GM18870 (cell line): ENCODE measurements around the gene IP6K2.
"Not testable (repeated sequence)": the region's sequence is repeated elsewhere in the genome, so short reads cannot be mapped to it uniquely, and the experiment has no call there.

Experiments
- ATAC-seq: cut with Tn5 transposase; IDR thresholded peaks from one replicate; pipeline ENCODE4 v1.9.1; 2021; ENCODE audit warnings: moderate library complexity; ENCODE audit not compliant: unreplicated experiment

The IP6K2 gene

GRCh38 chr3:48733752-48734518, 16.9 kb upstream of the IP6K2 start:
- ATAC-seq: not testable (repeated sequence)

DNA sequence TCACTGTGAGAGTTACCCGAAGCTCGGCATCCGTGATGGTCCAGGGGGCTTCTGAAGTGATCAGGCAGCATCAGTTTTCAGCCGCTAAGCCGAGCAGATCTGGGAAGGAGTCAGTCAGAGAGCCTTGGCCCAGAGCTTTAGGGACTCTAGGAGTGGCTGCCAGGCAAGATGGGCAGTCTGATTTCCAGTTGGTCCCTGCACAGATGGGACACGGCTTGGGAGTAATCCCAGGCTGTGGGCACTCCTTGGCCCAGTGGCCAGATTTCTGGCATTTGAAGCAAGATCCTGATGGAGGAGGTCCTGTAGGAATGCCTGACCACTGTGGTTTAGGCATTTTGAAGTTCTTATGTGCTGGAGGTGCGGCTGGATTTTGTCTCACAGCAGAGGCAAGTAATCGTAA, 10.5 kb upstream of the IP6K2 start:
- ATAC-seq: no peak

DNA sequence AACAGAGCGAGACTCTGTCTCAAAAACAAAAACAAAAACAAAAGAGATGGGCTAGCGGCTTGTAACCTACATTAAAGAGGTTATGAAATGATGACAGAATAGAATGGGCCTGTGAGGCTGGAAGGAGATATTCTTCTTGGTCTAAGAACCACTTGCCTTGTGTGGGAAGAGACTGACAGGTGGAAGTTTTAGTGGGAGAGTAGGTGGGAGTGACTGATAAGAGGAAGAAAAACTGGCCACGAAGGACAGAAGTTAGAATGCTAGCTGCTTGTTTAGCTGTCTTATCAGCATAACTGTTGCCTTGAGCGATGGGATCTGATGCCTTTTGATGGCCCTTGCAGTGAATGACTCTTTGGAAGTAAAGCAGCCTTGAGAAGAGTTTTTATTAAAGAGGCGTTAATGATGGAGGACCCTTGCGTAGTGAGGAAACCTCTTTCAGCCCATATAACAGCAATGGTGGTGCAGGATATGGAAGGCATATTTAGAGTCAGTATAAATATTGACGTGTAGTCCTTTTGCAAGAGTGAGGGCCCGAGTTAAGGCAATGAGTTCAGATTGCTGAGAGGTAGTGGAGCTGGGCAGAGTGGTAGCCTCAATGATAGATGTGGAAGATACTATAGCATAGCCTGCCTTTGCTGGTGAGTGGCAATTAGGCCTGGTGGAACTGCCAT, 8.3 kb upstream of the IP6K2 start:
- ATAC-seq: not testable (repeated sequence)

- ATAC-seq: no peak
Measured at GRCh38 chr3:48723725-48724124, 6.7 kb upstream of the IP6K2 start.

GRCh38 chr3:48723293-48723692, 6.3 kb upstream of the IP6K2 start:
- ATAC-seq: not testable (repeated sequence)

DNA sequence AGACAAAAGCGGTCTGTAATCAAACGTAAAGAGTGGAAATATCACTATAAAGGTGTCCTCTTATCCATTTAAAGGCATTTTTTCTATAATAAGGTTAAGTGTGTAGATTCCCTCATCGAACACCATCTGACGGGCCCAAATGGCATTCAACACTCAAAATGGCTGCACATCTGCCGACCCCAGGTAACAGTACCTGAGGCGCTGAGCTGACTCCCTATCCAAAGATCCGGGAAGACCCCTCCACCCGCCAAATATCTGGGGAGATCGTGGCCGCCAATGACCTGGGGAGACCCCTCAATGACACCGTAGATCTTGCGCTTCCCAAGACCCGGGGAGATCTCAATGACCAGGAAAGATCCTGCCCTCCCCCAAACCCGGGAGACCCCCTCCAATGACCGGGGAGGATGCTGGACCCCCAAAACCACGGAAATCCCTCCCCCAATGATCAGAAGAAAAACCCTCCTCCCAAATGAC, 476 bp downstream of the IP6K2 start:
- no peak for ATAC-seq

- no peak for ATAC-seq
Measured at GRCh38 chr3:48715174-48715800, 1.7 kb downstream of the IP6K2 start.

- ATAC-seq: no peak
Measured at GRCh38 chr3:48711727-48712126, 5.3 kb downstream of the IP6K2 start.

DNA sequence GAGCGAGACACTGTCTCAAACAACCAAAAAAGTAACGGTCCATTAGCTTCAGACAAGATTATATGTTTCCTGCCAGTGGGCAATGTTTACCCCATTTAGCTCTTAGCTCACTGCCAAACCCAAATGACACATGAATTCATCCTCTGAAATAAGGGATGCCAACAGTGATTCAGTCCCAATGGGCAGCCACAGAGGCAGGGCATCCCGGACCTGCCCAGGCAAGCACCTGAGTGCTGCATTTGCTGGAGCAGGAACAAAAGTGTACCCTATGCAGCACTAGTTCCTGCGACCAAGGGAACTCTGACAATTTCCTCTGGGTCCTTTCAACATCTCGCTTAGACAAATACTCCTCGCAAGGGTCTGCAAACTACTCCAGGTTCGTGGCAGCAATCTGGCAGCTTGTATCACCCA, 8.0 kb downstream of the IP6K2 start:
- ATAC-seq: no peak

DNA sequence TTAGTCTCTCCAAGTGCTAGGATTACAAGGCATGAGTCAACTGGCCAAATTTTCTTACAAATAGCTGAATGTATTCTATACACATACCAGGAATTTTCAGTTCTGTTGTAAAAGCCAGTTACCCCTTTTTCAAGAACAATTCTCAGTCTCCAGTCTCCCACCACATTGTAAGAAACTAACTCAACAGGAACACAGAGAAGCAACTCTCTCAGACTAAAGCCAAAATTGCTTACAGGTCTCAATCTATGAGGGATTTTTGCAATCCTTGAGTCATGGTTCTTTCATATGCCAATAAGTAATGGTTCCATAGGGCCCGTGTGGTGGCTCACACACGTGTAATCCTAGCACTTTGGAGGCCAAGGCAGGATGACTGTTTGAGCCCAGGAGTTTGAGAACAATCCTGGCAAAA, 8.5 kb downstream of the IP6K2 start:
- no peak for ATAC-seq

- no peak for ATAC-seq
Measured at GRCh38 chr3:48707157-48707556, 9.9 kb downstream of the IP6K2 start.

- ATAC-seq: no peak
Measured at GRCh38 chr3:48702320-48702920, 14.6 kb downstream of the IP6K2 start.

DNA sequence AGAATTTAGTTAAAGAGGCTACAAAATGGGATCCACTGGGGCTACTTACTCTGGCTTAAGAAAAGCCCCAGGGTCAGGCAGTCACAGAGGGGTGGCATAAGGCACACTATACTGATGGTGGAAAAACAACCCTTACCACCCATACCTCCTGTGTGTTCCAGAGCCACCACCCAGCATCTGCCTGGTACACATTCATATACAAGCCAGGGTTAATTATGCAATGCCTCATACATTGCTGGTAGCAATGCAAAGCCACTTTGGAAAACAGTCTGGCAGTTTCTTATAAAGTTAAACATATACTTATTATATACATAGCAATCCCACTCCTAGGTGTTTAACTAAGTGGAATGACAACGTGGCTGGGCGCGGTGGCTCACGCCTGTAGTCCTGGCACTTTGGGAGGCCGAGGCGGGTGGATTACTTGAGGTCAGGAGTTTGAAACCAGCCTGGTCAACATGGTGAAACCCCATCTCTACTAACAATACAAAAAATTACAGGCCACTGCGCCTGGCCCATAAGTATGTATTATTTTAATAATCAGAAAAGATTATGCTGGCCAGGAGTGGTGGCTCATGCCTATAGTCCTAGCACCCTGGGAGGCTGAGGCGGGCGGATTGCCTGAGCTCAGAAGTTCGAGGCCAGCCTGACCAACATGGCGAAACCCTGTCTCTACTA, 16.2 kb downstream of the IP6K2 start:
- no peak for ATAC-seq

DNA sequence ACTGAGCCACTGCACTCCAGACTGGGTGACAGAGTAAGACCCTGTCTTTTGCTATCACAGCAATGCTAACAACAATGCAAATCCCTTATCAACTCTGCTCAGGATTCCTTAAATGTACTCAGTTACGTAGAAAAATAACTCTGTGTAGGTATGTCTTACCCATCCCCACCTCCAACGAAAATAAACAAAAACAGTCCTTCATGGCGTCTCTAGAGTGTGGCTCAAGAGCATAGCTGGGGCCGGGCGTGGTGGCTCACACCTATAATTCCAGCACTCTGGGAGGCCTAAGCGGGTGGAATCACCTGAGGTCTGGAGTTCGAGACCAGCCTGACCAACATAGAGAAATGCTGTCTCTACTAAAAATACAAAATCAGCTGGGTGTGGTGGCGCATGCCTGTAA, 18.1 kb downstream of the IP6K2 start:
- no peak for ATAC-seq

- ATAC-seq: no peak
Measured at GRCh38 chr3:48697952-48698351, 19.1 kb downstream of the IP6K2 start.

GRCh38 chr3:48696601-48697000, 20.4 kb downstream of the IP6K2 start:
- no peak for ATAC-seq

DNA sequence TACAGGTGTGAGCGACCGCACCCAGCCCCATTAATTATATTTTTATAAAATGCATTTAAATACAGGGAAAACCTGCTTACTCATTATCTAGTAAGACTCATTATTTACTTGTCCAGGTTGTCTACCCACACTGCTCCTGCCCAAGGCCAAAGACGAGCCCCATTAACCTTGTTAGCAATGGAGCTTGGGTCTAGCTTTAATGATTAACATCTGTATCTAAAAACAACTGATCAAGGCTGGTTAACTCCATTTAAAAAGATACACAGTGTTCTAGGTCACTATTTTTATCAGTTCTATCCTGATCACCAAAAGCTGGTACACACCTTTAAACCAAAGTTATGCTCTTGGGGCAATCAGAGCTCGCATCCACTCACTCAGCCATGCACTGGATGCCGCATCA, 20.9 kb downstream of the IP6K2 start:
- ATAC-seq: no peak

GRCh38 chr3:48695393-48695753, 21.6 kb downstream of the IP6K2 start:
- no peak for ATAC-seq

- no peak for ATAC-seq
Measured at GRCh38 chr3:48694610-48695392, 22.2 kb downstream of the IP6K2 start.

GRCh38 chr3:48693826-48694225, 23.2 kb downstream of the IP6K2 start:
- no peak for ATAC-seq
